Activated CD4-positive, alpha-beta T cell treated with anti-CD3 and anti-CD28 coated beads, Interleukin-10, Interleukin-2, amounts not matched to agents 100 ng/mL and 50 ng/mL, durations not matched to agents 16 hours and 8 hours (primary cell): ENCODE data around the gene RPL14.
A peak's percentile ranks its signal among the peaks of the same experiment; 100 is the strongest.
"Not testable (repeated sequence)": the region's sequence is repeated elsewhere in the genome, so short reads cannot be mapped to it uniquely, and the experiment has no call there.

Experiments
- DNase-seq: peaks from one replicate; pipeline ENCODE4 v3.0.0-alpha.2; 2020

The RPL14 gene

GRCh38 chr3:40456940-40457823, at the start of gene RPL14:
Gene RPL14, plus strand, starts transcription at chr3:40457339. Its CDS starts 133 bp downstream, at chr3:40457472.
- DNase-seq, result peak; percentile 96

- no peak for DNase-seq
These were observed 49.5 kb upstream of the RPL14 start for GRCh38 chr3:40407611-40408010.

GRCh38 chr3:40414270-40414669, 42.9 kb upstream of the RPL14 start:
- DNase-seq, result no peak

GRCh38 chr3:40417845-40418543, 39.1 kb upstream of the RPL14 start:
- DNase-seq, result no peak

GRCh38 chr3:40422861-40423260, 34.3 kb upstream of the RPL14 start:
- no peak for DNase-seq

- DNase-seq, result no peak
These were observed 30.0 kb upstream of the RPL14 start for GRCh38 chr3:40427045-40427669.

- no peak for DNase-seq
These were observed 24.3 kb upstream of the RPL14 start for GRCh38 chr3:40432793-40433192.

- DNase-seq, result no peak
These were observed 19.2 kb upstream of the RPL14 start for GRCh38 chr3:40437889-40438288.

GRCh38 chr3:40445062-40445461, 12.1 kb upstream of the RPL14 start:
- no peak for DNase-seq

GRCh38 chr3:40445880-40446279, 11.3 kb upstream of the RPL14 start:
- DNase-seq, result no peak

- no peak for DNase-seq
These were observed 6.7 kb upstream of the RPL14 start for GRCh38 chr3:40450438-40450837.

GRCh38 chr3:40451551-40451950, 5.6 kb upstream of the RPL14 start:
- DNase-seq, result no peak

GRCh38 chr3:40452057-40452456, 5.1 kb upstream of the RPL14 start:
- DNase-seq, result no peak

- DNase-seq, result no peak
These were observed 4.6 kb upstream of the RPL14 start for GRCh38 chr3:40452562-40452875.

- DNase-seq, result peak; percentile 99
These were observed 4.0 kb upstream of the RPL14 start for GRCh38 chr3:40452876-40453730.

GRCh38 chr3:40453933-40454332, 3.2 kb upstream of the RPL14 start:
- DNase-seq, result no peak

GRCh38 chr3:40455328-40455727, 1.8 kb upstream of the RPL14 start:
- no peak for DNase-seq

- DNase-seq, result no peak
These were observed 730 bp upstream of the RPL14 start for GRCh38 chr3:40456279-40456939.

- no peak for DNase-seq
These were observed 1.3 kb downstream of the RPL14 start for GRCh38 chr3:40458473-40458872.

- not testable (repeated sequence) for DNase-seq
These were observed 3.3 kb downstream of the RPL14 start for GRCh38 chr3:40460481-40460880.

GRCh38 chr3:40461161-40461560, 4.0 kb downstream of the RPL14 start:
- DNase-seq, result no peak

GRCh38 chr3:40462838-40463237, 5.7 kb downstream of the RPL14 start:
- DNase-seq, result not testable (repeated sequence)
